NCI-H524 (cell line): ENCODE data around the gene ALDH1L1.
A peak's percentile ranks its signal among the peaks of the same experiment; 100 is the strongest.

ENCODE experiments used
- DNase-seq, 2 experiments: peaks; one replicate each; lab custom pipeline; 2025; lab: John Stamatoyannopoulos, UW

ALDH1L1 gene

DNA sequence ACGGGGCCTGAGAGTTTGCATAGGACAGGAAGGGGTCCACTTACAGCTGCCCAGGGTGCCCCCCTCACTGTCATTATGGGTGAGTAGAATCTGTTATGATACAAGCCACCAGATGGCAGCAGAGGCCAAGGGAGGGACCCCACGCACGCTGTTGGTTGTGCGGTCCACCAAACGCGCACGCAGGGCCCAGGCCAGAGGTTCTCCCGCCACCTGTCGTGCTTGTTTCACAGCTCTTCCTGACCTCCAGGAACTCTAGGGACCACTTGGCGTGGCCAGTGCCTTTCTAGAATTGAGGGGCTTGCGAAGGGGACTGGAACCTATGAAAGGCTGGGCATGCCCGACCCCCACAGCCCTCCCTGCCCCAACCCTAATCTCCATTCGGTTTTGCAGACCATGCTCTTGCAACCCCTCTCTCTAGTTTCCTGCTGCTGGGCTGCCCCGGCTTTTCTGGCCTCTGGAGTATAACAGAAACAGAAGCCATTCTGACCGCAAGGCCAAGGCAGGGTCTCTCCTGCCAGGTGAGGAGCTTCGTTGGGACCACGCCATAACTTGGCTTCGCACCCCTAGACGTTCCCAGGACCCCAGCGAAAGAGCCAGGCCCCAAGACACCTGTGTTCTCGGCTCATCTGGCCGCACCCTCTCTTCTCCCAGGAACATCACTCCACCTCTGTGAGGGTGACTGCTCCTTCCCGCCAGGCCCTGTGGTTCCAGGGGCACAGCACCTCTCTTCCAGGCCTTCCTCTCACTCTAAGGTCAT is 46.0 kb downstream of the ALDH1L1 start:
- DNase-seq: peak; percentile 63 to 73

DNA sequence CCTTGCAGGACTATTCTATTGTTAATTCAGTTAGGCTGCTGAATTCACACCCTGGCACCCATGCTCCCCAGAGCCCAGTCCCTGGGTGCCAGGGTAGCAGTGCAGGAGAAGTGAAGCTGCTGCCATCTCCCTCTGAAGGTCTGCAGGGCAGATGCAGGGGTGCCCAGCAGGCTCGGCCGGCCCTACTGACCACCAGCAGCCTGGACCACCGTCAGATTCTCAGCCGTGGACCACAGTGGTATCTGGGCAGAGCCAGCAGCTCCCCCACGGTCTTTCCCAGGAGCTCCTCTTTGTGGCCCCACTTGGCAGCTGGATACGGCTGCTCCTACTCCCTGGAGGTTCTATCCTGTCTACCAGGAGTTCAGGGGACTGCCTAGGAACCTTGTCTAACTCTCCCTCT is 46.8 kb downstream of the ALDH1L1 start:
- DNase-seq: no peak

DNA sequence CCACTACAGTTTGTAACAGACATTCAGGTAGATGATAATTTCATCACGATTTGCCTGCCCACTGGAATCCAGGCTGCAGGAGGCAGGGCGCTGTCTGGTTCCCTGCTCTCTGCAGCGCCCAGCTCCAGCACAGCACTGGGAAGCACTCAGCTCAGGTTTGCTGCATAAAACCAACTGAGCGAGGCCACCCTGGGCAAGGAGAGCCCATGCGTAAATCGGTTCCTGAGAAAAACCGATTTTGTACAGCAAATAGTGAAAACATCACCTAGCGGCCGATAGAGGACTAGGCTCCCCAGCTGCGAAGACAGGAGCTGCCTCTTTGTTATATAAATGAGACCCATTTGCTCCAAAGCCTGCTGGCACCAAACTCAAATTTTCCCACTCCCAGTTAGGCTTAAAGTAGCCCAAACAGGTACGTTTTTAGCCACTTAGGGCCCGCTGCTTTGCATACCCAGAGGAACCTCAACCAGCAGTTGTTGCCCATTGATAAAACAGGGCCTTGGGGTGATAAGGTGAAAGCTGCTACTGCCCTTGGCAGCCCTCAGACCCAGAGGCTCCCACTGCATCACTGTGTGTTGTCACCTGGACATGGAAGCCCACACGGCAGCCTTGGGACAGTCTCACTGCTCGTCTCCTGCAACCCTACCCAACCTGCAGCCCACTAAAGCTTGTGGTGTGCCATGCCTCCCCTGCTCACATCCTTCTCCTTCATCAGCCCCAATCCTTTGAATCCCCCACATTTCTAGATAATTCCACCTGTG is 47.5 kb downstream of the ALDH1L1 start:
- DNase-seq: peak in 1 of 2 experiments; percentile 18

DNA sequence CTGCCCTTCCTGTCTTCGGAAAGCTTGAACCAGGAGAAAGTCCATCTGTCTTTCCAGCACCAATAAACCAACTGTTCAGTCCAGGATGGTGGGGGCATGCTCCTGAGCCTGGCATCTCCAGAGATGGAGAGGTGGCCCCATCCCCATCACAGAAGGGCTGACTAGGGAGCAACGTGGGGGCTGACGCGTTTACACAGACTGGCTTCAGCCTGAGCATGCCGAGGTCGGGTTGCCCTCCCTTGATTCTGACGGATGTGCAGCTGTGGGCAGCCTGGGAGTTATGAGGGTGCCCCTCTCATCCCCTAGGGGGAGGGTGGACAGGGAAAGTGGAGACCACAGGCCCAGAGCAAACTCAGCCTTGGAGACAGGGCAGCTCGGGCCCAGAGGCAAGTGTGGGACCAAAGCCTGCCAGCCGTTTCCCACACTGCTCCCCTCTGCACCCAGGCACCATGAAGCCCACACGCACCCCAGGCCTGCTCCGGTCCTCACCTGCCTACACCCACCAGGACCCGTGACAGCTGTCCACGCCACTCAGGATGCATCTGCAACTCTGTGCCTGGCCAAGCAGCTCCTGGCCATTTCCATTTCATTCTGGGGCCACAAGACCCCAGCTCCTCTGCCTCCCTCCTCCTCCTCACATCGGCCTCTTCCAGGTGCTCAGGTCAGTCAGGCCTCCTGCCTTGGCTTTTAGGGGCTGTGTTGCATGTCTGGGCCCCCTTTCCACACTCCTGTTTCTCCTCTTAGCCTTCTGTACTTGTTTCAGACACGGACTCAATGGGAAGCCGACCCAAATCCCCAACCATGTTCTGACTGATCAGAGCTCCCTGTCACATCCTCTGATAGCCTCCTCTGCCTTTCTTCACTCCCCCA is 48.3 kb downstream of the ALDH1L1 start:
- no peak for DNase-seq

DNA sequence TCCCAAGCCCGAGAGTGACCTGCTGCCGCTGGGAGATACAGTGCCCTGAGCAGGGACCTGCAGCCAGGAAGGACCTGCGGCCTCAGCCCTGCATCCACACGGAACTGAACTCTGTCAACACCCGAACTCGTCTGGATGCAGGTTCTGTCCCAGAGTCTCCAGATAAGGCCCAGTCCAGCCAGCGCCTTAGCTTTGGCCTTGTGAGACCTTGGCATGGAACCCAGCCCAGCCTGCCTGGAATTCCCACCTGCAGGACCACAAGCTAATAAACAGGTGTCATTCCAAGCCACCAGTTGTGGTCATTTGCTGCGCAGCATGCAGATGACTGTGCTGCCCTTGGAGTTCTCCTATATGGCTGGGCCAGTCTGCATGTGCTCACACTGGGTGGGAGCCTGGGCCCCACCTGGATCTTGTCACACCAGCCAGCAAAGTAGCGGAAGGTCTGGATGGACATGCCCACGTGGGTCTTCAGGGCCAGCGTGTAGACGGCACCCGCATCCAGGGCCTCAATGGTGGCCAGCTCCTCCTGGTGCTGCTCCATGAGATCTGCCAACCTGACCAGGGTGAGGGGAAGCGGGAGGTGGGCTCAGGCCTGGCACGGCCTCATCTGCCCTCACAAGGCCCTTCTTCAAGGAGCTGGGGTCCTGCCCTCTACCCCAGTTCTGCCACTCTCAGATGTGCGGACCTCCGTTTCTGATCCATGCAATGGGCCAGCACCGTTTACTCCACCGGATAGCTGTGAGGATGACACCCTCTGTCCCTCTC is 49.2 kb downstream of the ALDH1L1 start:
- no peak for DNase-seq

- no peak for DNase-seq
Observed at GRCh38 chr3:126130081-126130855, 50.1 kb downstream of the ALDH1L1 start.

DNA sequence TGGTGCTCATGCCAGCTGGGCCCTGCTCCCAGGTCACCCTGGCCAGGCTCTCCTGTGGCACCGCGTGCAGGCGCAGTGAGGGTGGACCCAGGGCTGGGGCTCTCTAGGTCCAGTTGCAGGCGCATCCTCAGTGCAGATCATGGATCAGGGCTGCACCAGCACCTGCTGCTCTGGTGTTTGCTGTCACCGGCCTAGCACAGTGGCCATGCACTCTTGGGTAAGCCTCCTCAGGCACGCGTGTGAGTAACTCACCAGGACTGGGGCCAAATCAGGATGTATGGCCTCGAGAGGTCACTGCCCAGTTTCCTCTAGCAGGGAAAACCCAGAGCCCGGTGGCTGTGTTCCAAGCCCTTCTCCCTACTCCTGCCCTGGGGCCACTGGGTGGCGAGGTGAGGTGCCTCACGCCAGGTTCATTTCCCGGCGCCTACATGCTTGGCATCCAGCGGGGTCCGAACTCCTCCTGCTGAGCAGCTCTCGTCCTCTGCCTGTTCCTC is 50.9 kb downstream of the ALDH1L1 start:
- no peak for DNase-seq

GRCh38 chr3:126128504-126129397 is 51.6 kb downstream of the ALDH1L1 start:
- DNase-seq: no peak

GRCh38 chr3:126127904-126128303 is 52.5 kb downstream of the ALDH1L1 start:
- DNase-seq: peak in 1 of 2 experiments; percentile 32

DNA sequence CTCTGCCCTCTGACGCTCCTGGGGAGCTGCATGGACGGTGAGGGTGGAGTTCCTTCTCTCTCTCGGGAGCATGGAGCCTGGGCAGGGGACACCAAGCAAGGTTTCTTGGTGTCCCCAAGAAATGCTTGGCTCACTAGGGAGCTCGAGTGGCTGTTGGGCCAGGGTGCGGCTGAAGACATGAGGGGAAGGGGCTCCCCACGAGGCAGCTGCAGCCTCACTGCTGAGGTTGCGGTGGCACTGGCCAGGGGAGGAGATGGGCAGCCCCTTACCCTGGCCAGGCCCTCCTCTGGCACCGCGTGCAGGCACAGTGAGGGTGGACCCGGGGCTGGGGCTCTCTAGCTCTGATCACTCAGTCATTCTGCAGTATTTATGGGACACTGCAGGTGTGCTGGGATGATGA is 52.9 kb downstream of the ALDH1L1 start:
- no peak for DNase-seq

DNA sequence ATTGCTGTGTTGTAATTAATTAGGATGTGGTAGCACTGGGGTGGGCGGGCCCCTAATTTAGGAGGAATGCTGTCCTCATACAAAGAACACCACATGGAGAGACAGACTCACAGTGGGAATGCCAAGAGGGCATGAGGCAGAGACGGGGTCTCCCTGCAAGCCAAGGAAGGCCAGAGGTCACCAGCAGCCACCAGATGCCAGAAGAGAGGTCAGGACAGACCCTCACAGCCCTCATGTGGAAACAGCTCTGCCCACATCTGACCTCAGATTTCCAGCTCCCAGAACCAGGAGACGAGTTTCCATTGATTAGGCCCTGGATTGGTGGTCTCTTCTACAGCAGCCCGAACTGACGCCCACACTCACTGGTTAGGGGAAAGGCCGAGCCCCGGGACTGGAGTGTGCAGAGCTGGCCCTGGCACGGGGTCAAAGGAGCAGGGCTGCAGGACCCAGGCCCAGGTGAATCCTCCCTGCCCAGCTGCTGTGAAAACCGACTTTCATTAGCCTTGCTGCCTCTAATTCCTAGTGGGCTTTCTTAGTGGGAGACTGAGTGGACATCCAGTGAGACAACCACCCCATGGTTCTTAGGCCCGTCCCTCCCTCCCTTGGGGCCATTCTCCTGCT is 53.5 kb downstream of the ALDH1L1 start:
- DNase-seq: no peak

GRCh38 chr3:126126286-126126685 is 54.1 kb downstream of the ALDH1L1 start:
- DNase-seq: no peak

DNA sequence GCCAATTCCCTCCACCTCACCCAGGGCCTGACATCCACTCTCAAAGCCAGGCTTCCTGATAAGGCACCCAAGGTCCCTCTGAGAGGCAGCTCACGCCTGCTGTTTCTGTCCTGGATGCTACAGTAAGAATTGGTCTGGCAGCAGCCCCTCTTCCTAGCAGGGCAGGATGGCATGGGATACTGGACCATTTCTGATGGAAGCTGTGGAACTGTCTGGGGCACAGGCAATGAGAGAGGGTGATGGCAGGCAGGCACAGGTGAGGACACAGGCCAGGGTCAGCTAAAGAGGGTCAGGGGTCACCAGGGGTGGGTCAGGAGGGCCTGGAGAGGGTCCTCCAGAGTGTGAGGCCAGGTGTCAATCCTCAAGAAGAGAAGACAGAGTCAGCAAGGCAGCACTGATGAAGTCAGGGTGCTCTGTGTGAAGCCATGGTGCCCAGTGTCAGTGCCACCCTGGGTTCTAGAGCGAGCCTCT is 54.6 kb downstream of the ALDH1L1 start:
- no peak for DNase-seq

DNA sequence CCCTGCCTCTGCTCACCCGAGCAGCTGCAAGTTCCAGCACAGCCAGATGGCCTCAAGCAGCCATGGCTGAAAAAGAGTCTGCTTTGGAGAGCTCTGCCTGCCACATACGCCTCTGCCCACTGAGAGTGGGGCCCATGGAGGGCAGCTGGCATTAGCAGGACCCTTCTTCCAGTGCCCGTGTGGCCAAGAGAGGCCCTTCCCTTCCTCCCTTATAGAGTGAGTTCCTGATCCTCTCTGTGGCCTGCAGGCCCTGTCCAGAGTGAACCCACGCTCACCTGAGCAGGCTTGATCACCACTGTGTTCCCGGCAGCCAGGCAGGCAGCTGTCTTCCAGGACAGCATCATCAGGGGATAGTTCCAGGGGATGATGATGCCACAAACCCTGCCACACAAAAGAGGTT is 55.0 kb downstream of the ALDH1L1 start:
- peak in 1 of 2 experiments; percentile 61 for DNase-seq

DNA sequence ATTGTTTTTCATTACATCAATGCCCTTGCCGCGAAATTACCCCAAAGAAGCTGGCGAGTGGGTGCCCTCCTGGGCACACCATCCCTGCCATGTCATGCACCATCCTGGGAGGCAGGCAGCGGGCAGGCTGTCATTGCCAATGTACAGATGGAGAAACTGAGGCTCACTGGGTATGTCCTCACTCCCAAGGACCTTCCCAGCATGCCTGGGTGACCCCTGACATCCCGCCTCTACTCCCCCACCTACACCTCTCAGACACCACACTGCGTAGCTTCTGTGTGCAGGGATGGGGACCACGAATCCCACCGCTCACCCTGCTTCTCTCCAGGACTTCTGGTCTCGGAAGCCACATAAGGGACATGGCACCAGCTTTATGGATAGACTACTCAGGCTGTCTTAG is 55.5 kb downstream of the ALDH1L1 start:
- DNase-seq: no peak

- DNase-seq: peak; percentile 70 to 96
Observed at GRCh38 chr3:126124148-126124868, 56.1 kb downstream of the ALDH1L1 start.

DNA sequence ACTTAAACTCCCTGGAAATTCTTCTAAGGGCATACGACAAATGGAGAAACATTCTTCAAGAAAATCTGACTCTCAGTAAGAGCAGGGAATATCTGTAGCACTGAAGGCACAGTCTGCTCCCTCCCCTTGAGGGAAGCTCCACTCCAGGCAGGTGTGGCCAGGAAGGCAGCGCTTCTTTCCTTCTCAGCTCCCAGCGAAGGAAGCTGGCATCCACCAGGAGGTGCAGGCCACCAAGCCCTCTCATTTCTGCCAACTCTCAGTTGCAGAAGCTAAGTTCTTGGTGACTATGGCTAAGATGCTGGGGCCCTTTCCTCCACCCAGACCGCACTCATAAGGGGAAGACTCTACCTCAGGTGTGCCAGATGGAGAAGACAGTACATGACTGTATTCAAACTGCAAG is 58.8 kb downstream of the ALDH1L1 start:
- DNase-seq: no peak

DNA sequence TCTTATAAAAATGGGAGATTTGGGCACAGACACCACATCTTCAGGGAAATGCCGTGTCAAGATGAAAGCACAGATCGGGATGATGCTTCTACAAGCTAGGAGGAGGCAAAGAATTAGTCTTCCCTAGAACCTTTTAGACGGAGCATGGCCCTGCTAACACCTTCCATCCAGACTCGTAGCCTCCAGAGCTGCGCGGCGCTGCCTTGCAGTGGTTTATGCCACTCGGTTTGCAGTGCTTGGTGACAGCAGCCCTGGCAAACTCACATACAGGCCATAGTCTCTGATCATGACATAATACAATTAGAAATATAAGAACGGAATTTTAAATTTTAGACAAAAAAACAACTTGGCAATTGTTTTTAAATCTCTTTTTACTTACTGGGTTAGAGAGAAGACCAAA is 59.3 kb downstream of the ALDH1L1 start:
- no peak for DNase-seq
